Measurements from ENCODE around the gene PDZD2. TPM values are rescaled to one million over a fixed set of nuclear protein-coding genes. Genes with fewer than 3 reads are reported as not detected.
"Not testable (repeated sequence)": the region's sequence is repeated elsewhere in the genome, so short reads cannot be mapped to it uniquely, and the experiment has no call there.

PDZD2 gene
- total RNA-seq, 1 experiment from 2014 or later = not detected

- no peak overlapping the region for H3K4me2 ChIP-seq
- no peaks in the 10 kb centered on the region for H3K36me3 ChIP-seq (ENCODE audit: low read depth)
- no peaks in the 10 kb centered on the region for H3K9me2 ChIP-seq (ENCODE audit: insufficient read depth)
- ChIA-PET POLR2A (ENCODE audit: unreplicated experiment) (no interaction called here), CTCF (interaction anchor here (0.6 kb wide), 1 partner anchor 90 kb away, joined by 4 read pairs; no protein-coding TSS in a partner anchor)
- TF ChIP-seq EZH2 (IDR thresholded peaks at IDR 0.05; ENCODE audit: low read depth) (no peak), CTCF (conservative IDR thresholded peaks at IDR 0.05) (no peak)
- no peak overlapping the region for H3K4me3 ChIP-seq
- no peak overlapping the region for H3K27ac ChIP-seq
- intact Hi-C loops (cut with micrococcal nuclease; ENCODE audit: unreplicated experiment) = no loop called here
- no TSS peak for BruUV-seq (replicated peaks)
- no peaks in the 10 kb centered on the region for H4K20me1 ChIP-seq (ENCODE audit: insufficient read depth)
- H2AFZ ChIP-seq = no peak overlapping the region
- H3F3A ChIP-seq (ENCODE audit: insufficient read depth, low read depth) = no peaks in the 10 kb centered on the region
- DNase-seq = no peak
- H3K4me1 ChIP-seq (replicated peaks; ENCODE audit: insufficient read depth) = no peaks in the 10 kb centered on the region
- no peaks in the 10 kb centered on the region for H3K79me2 ChIP-seq (ENCODE audit: low read depth)
- no peaks in the 10 kb centered on the region for H3K9me3 ChIP-seq (ENCODE audit: insufficient read depth, low read depth)
- peaks cover 91% of the 10 kb centered on the region for H3K27me3 ChIP-seq (ENCODE audit: insufficient read depth, low read depth)
Measured at GRCh38 chr5:31726952-31727351, 88.0 kb downstream of the PDZD2 start.

GRCh38 chr5:31728039-31728438, 89.1 kb downstream of the PDZD2 start:
- no peak for DNase-seq
- H2AFZ ChIP-seq = no peak overlapping the region
- ChIA-PET POLR2A (ENCODE audit: unreplicated experiment) (no interaction called here), CTCF (no interaction called here)
- H3F3A ChIP-seq (ENCODE audit: insufficient read depth, low read depth) = no peaks in the 10 kb centered on the region
- TF ChIP-seq CTCF (conservative IDR thresholded peaks at IDR 0.05) = no peak
- TF ChIP-seq EZH2 (IDR thresholded peaks at IDR 0.05; ENCODE audit: low read depth) = no peak
- H3K27me3 ChIP-seq (ENCODE audit: insufficient read depth, low read depth) = peaks cover 91% of the 10 kb centered on the region
- H4K20me1 ChIP-seq (ENCODE audit: insufficient read depth) = no peaks in the 10 kb centered on the region
- no peaks in the 10 kb centered on the region for H3K79me2 ChIP-seq (ENCODE audit: low read depth)
- no peak overlapping the region for H3K4me3 ChIP-seq
- no peaks in the 10 kb centered on the region for H3K4me1 ChIP-seq (replicated peaks; ENCODE audit: insufficient read depth)
- H3K9me2 ChIP-seq (ENCODE audit: insufficient read depth) = no peaks in the 10 kb centered on the region
- no peak overlapping the region for H3K27ac ChIP-seq
- H3K36me3 ChIP-seq (ENCODE audit: low read depth) = no peaks in the 10 kb centered on the region
- no peaks in the 10 kb centered on the region for H3K9me3 ChIP-seq (ENCODE audit: insufficient read depth, low read depth)
- no TSS peak for BruUV-seq (replicated peaks)
- no peak overlapping the region for H3K4me2 ChIP-seq
- intact Hi-C loops (cut with micrococcal nuclease; ENCODE audit: unreplicated experiment) = no loop called here

DNA sequence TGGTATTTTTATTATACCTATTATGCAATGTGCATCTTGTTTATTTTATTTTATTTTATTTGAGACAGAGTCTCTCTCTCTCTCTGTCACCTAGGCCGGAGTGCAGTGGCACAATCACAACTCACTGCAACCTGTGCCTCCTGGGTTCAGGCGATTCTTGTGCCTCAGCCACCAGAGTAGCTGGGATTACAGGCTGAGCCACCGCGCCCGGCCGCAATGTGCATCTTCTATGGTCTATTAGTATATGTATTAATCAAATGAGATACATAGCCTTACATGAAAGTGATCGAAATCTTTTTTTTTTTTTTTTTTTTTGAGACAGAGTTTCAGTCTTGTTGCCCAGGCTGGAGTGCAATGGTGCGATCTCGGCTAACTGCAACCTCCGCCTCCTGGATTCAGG, 89.9 kb downstream of the PDZD2 start:
- H3K4me2 ChIP-seq; intact Hi-C loops (cut with micrococcal nuclease; ENCODE audit: unreplicated experiment); H3F3A ChIP-seq (ENCODE audit: insufficient read depth, low read depth); H3K9me3 ChIP-seq (ENCODE audit: insufficient read depth, low read depth); H3K36me3 ChIP-seq (ENCODE audit: low read depth); H3K4me3 ChIP-seq; H4K20me1 ChIP-seq (ENCODE audit: insufficient read depth); H2AFZ ChIP-seq; BruUV-seq (replicated peaks); H3K9me2 ChIP-seq (ENCODE audit: insufficient read depth); H3K79me2 ChIP-seq (ENCODE audit: low read depth); DNase-seq; CTCF ChIA-PET; H3K27ac ChIP-seq; H3K4me1 ChIP-seq (replicated peaks; ENCODE audit: insufficient read depth): not testable (repeated sequence)
- POLR2A ChIA-PET (ENCODE audit: unreplicated experiment) = interaction anchor here (0.7 kb wide), 1 partner anchor 490 kb away, joined by 4 read pairs; no protein-coding TSS in a partner anchor
- H3K27me3 ChIP-seq (ENCODE audit: insufficient read depth, low read depth) = peaks cover 94% of the 10 kb centered on the region

DNA sequence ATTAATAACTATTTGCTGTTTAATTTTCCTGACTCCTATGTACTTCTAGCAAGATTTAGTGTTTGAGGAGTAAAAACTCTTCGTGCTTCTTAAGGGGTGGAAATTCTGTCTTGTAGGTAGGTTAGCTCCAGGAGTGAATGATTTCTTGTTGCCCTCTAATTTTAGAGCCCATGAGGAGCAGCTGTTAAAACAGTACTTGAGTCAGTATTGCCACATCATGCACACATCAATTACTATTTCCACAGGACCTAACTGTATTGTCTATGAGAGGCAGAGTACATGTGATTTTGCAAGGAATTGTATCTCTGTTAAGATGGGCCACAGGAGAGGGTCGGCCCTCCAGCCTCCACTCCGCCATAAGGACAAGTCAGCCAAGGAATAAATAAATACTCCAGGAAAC, 91.2 kb downstream of the PDZD2 start:
- H4K20me1 ChIP-seq (ENCODE audit: insufficient read depth) = no peaks in the 10 kb centered on the region
- H3K36me3 ChIP-seq (ENCODE audit: low read depth) = no peaks in the 10 kb centered on the region
- ChIA-PET CTCF (no interaction called here), POLR2A (ENCODE audit: unreplicated experiment) (no interaction called here)
- no peaks in the 10 kb centered on the region for H3K4me1 ChIP-seq (replicated peaks; ENCODE audit: insufficient read depth)
- H3K9me2 ChIP-seq (ENCODE audit: insufficient read depth) = no peaks in the 10 kb centered on the region
- no peaks in the 10 kb centered on the region for H3K79me2 ChIP-seq (ENCODE audit: low read depth)
- H3K4me3 ChIP-seq = no peak overlapping the region
- H3K27me3 ChIP-seq (ENCODE audit: insufficient read depth, low read depth) = peaks cover 97% of the 10 kb centered on the region
- H2AFZ ChIP-seq = no peak overlapping the region
- no peak overlapping the region for H3K27ac ChIP-seq
- no TSS peak for BruUV-seq (replicated peaks)
- TF ChIP-seq EZH2 (IDR thresholded peaks at IDR 0.05; ENCODE audit: low read depth) (no peak), CTCF (conservative IDR thresholded peaks at IDR 0.05) (no peak)
- no peak for DNase-seq
- no peaks in the 10 kb centered on the region for H3F3A ChIP-seq (ENCODE audit: insufficient read depth, low read depth)
- no peaks in the 10 kb centered on the region for H3K9me3 ChIP-seq (ENCODE audit: insufficient read depth, low read depth)
- intact Hi-C loops (cut with micrococcal nuclease; ENCODE audit: unreplicated experiment) = no loop called here
- no peak overlapping the region for H3K4me2 ChIP-seq

Measured in PC-9 (cell line).